H1 (cell line): ENCODE measurements around the gene CDC5L. TPM values are rescaled to one million over a fixed set of nuclear protein-coding genes. Genes with fewer than 3 reads are reported as not detected.

Source experiments
- CTCF ChIA-PET: fragments of 300-600 bp; sonication (Branson Sonifier 250); formaldehyde crosslinking; loops from one replicate; lab custom pipeline; 2021; ENCODE audit not compliant: partially characterized antibody; lab: Charles Lee
- POLR2A ChIA-PET: fragments of 300-600 bp; sonication (Branson Sonifier 250); formaldehyde crosslinking; loops from one replicate; lab custom pipeline; 2021; ENCODE audit warnings: inconsistent platforms; ENCODE audit not compliant: partially characterized antibody; lab: Charles Lee
- DNase-seq, 2 experiments: peaks; one replicate each; pipeline versions ENCODE4 v3.0.0 to v3.0.0-alpha.2; 2010 to 2022; ENCODE audit warnings: low spot score in 2 of 2, low read depth in 1 of 2, mixed read lengths in 1 of 2
- FAIRE-seq: peaks from 2 replicates; lab custom pipeline; 2011; peaks lifted over from hg19 to GRCh38; lab: Jason Lieb, UNC
- H2AFZ ChIP-seq: 2 replicates; pipeline ENCODE4 v1.8.1; 2012; ENCODE audit warnings: low read length, inconsistent platforms
- H2AK5ac ChIP-seq: 2 replicates; pipeline ENCODE4 v1.6.1; 2013; ENCODE audit warnings: low read depth, low read length
- H2BK120ac ChIP-seq: replicated peaks from 2 replicates; pipeline ENCODE3; 2013; ENCODE audit warnings: low read depth, low read length, inconsistent platforms
- H2BK12ac ChIP-seq: 2 replicates; pipeline ENCODE4 v1.6.1; 2013; ENCODE audit warnings: low read depth, low read length
- H2BK15ac ChIP-seq: 2 replicates; pipeline ENCODE4 v1.6.1; 2013; ENCODE audit warnings: low read length
- H2BK20ac ChIP-seq: 2 replicates; pipeline ENCODE4 v1.6.1; 2013; ENCODE audit warnings: low read length
- H2BK5ac ChIP-seq: 2 replicates; pipeline ENCODE4 v1.6.1; 2013; ENCODE audit warnings: low read depth, low read length
- H3K14ac ChIP-seq: 2 replicates; pipeline ENCODE4 v1.6.1; 2013; ENCODE audit warnings: inconsistent platforms; ENCODE audit not compliant: insufficient read length
- H3K18ac ChIP-seq: 2 replicates; pipeline ENCODE4 v1.6.1; 2013; ENCODE audit warnings: low read length; ENCODE audit errors: extremely low read depth
- H3K23ac ChIP-seq: 2 replicates; pipeline ENCODE4 v1.6.1; 2013; ENCODE audit warnings: inconsistent platforms; ENCODE audit not compliant: insufficient read length
- H3K23me2 ChIP-seq: 2 replicates; pipeline ENCODE4 v1.6.1; 2013; ENCODE audit warnings: low read depth, low read length
- H3K27ac ChIP-seq: 2 replicates; pipeline ENCODE4 v1.6.1; 2011; ENCODE audit warnings: low read depth, low read length, inconsistent platforms
- H3K27me3 ChIP-seq, 4 experiments: replicated peaks in 1 of 4; 1 replicate in 1 of 4; 2 replicates in 3 of 4; pipeline versions ENCODE4 v1.6.1 to v1.8.1; 2011 to 2013; ENCODE audit warnings: low read length in 3 of 4, mild to moderate bottlenecking in 3 of 4, inconsistent platforms in 2 of 4, mixed read lengths in 2 of 4, moderate library complexity in 1 of 4; ENCODE audit not compliant: control insufficient read depth in 3 of 4, insufficient read depth in 3 of 4; ENCODE audit errors: extremely low read depth in 1 of 4
- H3K36me3 ChIP-seq, 4 experiments: 2 replicates each; pipeline versions ENCODE4 v1.6.1 to v1.8.1; 2011 to 2013; ENCODE audit warnings: mild to moderate bottlenecking in 4 of 4, low read length in 3 of 4, moderate library complexity in 2 of 4, control low read depth in 1 of 4, inconsistent platforms in 1 of 4; ENCODE audit not compliant: insufficient read depth in 4 of 4, control insufficient read depth in 2 of 4
- H3K4ac ChIP-seq: replicated peaks from 2 replicates; pipeline ENCODE3; 2013; ENCODE audit warnings: low read length, low read depth, mixed read lengths, inconsistent platforms; ENCODE audit not compliant: insufficient read length
- H3K4me1 ChIP-seq, 4 experiments: replicated peaks in 1 of 4; 1 replicate in 1 of 4; 2 replicates in 3 of 4; pipeline versions ENCODE4 v1.6.1 to v1.8.1; 2011 to 2013; ENCODE audit warnings: low read length in 3 of 4, inconsistent platforms in 2 of 4, mixed read lengths in 1 of 4; ENCODE audit not compliant: insufficient read depth in 4 of 4, control insufficient read depth in 3 of 4
- H3K4me2 ChIP-seq, 2 experiments: 2 replicates each; pipeline versions ENCODE4 v1.6.1 to v1.8.1; 2011 to 2013; ENCODE audit warnings: low read depth in 2 of 2, low read length in 2 of 2, control low read depth in 1 of 2, inconsistent platforms in 1 of 2, mild to moderate bottlenecking in 1 of 2; ENCODE audit not compliant: insufficient read depth in 1 of 2
- H3K4me3 ChIP-seq, 4 experiments: fragments of 200-600, 300-600 bp in 1 of 4; sonication (generic), shearing (Covaris generic), sonication (Bioruptor Twin) in 1 of 4; 2 replicates each; pipeline versions ENCODE4 v1.5.1 to v1.8.1; 2011 to 2016; ENCODE audit warnings: low read length in 4 of 4, low read depth in 3 of 4, control low read depth in 2 of 4, inconsistent platforms in 2 of 4, mild to moderate bottlenecking in 2 of 4, mixed read lengths in 1 of 4, moderate library complexity in 1 of 4; ENCODE audit not compliant: insufficient read depth in 2 of 4; ENCODE audit errors: extremely low read depth in 1 of 4
- H3K56ac ChIP-seq: replicated peaks from 2 replicates; pipeline ENCODE3; 2013; ENCODE audit warnings: low read depth, mild to moderate bottlenecking, mixed read lengths, low read length, inconsistent platforms; ENCODE audit not compliant: insufficient read length
- H3K79me1 ChIP-seq: 2 replicates; pipeline ENCODE4 v1.6.1; 2013; ENCODE audit warnings: low read depth, low read length, control low read depth
- H3K79me2 ChIP-seq, 2 experiments: 2 replicates each; pipeline versions ENCODE4 v1.6.1 to v1.8.1; 2012 to 2013; ENCODE audit warnings: low read length in 2 of 2, mild to moderate bottlenecking in 2 of 2, inconsistent platforms in 1 of 2; ENCODE audit not compliant: insufficient read depth in 2 of 2, control insufficient read depth in 1 of 2
- H3K9ac ChIP-seq, 4 experiments: replicated peaks in 1 of 4; 1 replicate in 1 of 4; 2 replicates in 3 of 4; pipeline versions ENCODE4 v1.6.1 to v1.8.1; 2011 to 2013; ENCODE audit warnings: low read depth in 3 of 4, low read length in 3 of 4, control low read depth in 2 of 4, mild to moderate bottlenecking in 2 of 4, moderate library complexity in 2 of 4, inconsistent platforms in 1 of 4; ENCODE audit errors: extremely low read depth in 1 of 4
- H3K9me3 ChIP-seq, 2 experiments: 2 replicates each; pipeline versions ENCODE4 v1.6.1 to v1.8.1; 2012 to 2013; ENCODE audit warnings: mild to moderate bottlenecking in 2 of 2, moderate library complexity in 2 of 2, control low read depth in 1 of 2, inconsistent platforms in 1 of 2, low read depth in 1 of 2, low read length in 1 of 2, mixed read lengths in 1 of 2; ENCODE audit not compliant: insufficient read depth in 2 of 2
- H4K20me1 ChIP-seq, 2 experiments: replicated peaks in 1 of 2; 2 replicates each; pipeline versions ENCODE3 to v1.8.1; 2011 to 2013; ENCODE audit warnings: inconsistent platforms in 2 of 2, low read length in 2 of 2, mild to moderate bottlenecking in 1 of 2; ENCODE audit not compliant: insufficient read depth in 2 of 2, control insufficient read depth in 1 of 2
- H4K5ac ChIP-seq: 2 replicates; pipeline ENCODE4 v1.6.1; 2013; ENCODE audit warnings: low read length, low read depth, mixed read lengths, inconsistent platforms; ENCODE audit not compliant: insufficient read length
- H4K8ac ChIP-seq: 2 replicates; pipeline ENCODE4 v1.8.0; 2013; ENCODE audit warnings: mild to moderate bottlenecking, moderate library complexity, low read length, inconsistent platforms; ENCODE audit not compliant: insufficient read depth; ENCODE audit errors: extremely low read depth
- H4K91ac ChIP-seq: replicated peaks from 2 replicates; pipeline ENCODE3; 2013; ENCODE audit warnings: low read length, mixed read lengths, inconsistent platforms; ENCODE audit not compliant: insufficient read length
- CBX8 ChIP-seq: fragments of 300-800, 300-1000 bp; sonication (generic); IDR thresholded peaks from 2 replicates; pipeline ENCODE4 v1.7.1; 2016; ENCODE audit warnings: low read depth, low read length, borderline replicate concordance
- GABPA ChIP-seq: IDR thresholded peaks from 2 replicates; pipeline ENCODE4 v1.6.1; 2011; ENCODE audit warnings: mild to moderate bottlenecking, low read length, moderate library complexity, borderline replicate concordance; ENCODE audit not compliant: insufficient read depth
- HDAC2 ChIP-seq, 2 experiments: fragments of 300-600 bp in 1 of 2; sonication (generic) in 1 of 2; IDR thresholded peaks; 2 replicates each; pipeline ENCODE4 v1.6.1; 2011 to 2012; ENCODE audit warnings: low read depth in 2 of 2, low read length in 2 of 2, mild to moderate bottlenecking in 2 of 2, moderate library complexity in 2 of 2, borderline replicate concordance in 1 of 2, inconsistent platforms in 1 of 2
- HDAC6 ChIP-seq: IDR thresholded peaks from one replicate; pipeline ENCODE4 v1.7.1; 2012; ENCODE audit warnings: low read depth, mild to moderate bottlenecking, inconsistent platforms, low read length, moderate library complexity
- JUND ChIP-seq: IDR thresholded peaks from 2 replicates; pipeline ENCODE4 v1.6.1; 2011; ENCODE audit warnings: mild to moderate bottlenecking, improper control_type of control experiment, low read length
- PHF8 ChIP-seq: fragments of 200-600 bp; sonication (generic); conservative IDR thresholded peaks from 2 replicates; pipeline ENCODE4 v1.7.1; 2012; ENCODE audit warnings: low read depth, mild to moderate bottlenecking, inconsistent platforms, low read length, moderate library complexity
- TBP ChIP-seq: IDR thresholded peaks from 2 replicates; pipeline ENCODE4 v1.6.1; 2011; ENCODE audit warnings: low read depth, low read length, improper control_type of control experiment
- TCF12 ChIP-seq: IDR thresholded peaks from 2 replicates; pipeline ENCODE4 v1.6.1; 2011; ENCODE audit warnings: low read depth, mild to moderate bottlenecking, low read length
- YY1 ChIP-seq: IDR thresholded peaks from 2 replicates; pipeline ENCODE4 v1.6.1; 2011; ENCODE audit warnings: low read depth, mild to moderate bottlenecking, low read length
- WGBS, 2 experiments: shearing (Covaris generic) in 1 of 2; methylation state at CpG; one replicate each; pipeline versions ENCODE4 v1.1.6 to v1.1.7; 2013 to 2015; ENCODE audit warnings: low lambda C conversion rate in 2 of 2, mixed read lengths in 2 of 2, inconsistent platforms in 1 of 2, low coverage in 1 of 2, missing lambda C conversion rate in 1 of 2; ENCODE audit not compliant: insufficient replicate concordance in 2 of 2, insufficient coverage in 1 of 2, insufficient read length in 1 of 2; ENCODE audit errors: extremely low coverage in 1 of 2, missing lambda C conversion rate in 1 of 2; 5-methylcytosine and 5-hydroxymethylcytosine counted together
- polyA plus RNA-seq, 7 experiments: library from polyadenylated mRNA; depleted of rRNA in 3 of 7; stranded (reverse) in 5 of 7; unstranded in 2 of 7; fragments of >200 nt in 5 of 7; fragments of 200-250 nt in 2 of 7; gene quantifications; 1 replicate in 5 of 7; 2 replicates in 1 of 7; 4 replicates in 1 of 7; pipeline versions ENCODE4 v1.2.1 to v1.2.3, GENCODE V29; 2011 to 2013; ENCODE audit warnings: missing spikeins in 2 of 7, mixed read lengths in 2 of 7
- total RNA-seq: library from RNA; stranded (reverse); fragmentation: NEBNext Ultra II Directional; extraction: Animal tissue kit (Norgen Biotek cat#: 25700); gene quantifications from 2 replicates; pipeline ENCODE4 v1.2.1, GENCODE V29; 2021
- TF ChIP-seq, protein P1 (sequence below), 3 experiments: IDR thresholded peaks; 1 replicate in 2 of 3; 2 replicates in 1 of 3; pipeline versions ENCODE4 v1.5.1 to v1.6.1; 2011; ENCODE audit warnings: low read length in 3 of 3, mild to moderate bottlenecking in 3 of 3, inconsistent platforms in 2 of 3, low read depth in 1 of 3, moderate library complexity in 1 of 3; ENCODE audit not compliant: insufficient read depth in 1 of 3; ENCODE audit errors: control extremely low read depth in 1 of 3

The CDC5L gene
- total and polyA plus RNA-seq, 2 of the 8 experiments (the other 6 are each of a cell fraction or from before 2014, with no cell fraction given): 8.4 to 32.8 TPM

DNA sequence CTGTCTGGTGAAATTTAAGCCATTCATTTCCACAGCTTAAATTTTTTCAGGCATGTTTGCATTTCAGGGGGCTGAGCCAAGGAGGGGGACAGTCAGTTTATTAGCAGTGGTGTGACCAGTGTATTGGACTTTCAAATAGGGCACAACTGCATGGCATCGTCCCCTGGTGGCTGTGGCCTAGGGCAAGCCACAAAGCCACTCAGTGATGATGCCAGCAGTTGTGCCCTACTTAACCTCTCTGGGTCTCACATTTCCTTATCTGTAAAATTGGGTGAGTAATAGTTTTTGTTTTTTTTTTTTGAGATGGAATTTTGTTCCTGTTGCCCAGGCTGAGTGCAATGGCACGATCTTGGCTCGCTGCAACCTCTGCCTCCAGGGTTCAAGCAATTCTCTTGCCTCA is 48.0 kb downstream of the CDC5L start:
- Histone ChIP-seq H4K20me1 (no peaks in the 10 kb centered on the region), H4K91ac (no peak overlapping the region), H3K18ac (no peak overlapping the region), H2BK12ac (no peak overlapping the region), H3K27me3 (no peaks in the 10 kb centered on the region), H3K4me3 (no peak overlapping the region), H3K14ac (no peak overlapping the region), H3K36me3 (peaks cover 0 to 9% (median 3%) of the 10 kb centered on the region in 4 experiments; a peak in 3 of 8 replicates), H4K8ac (no peak overlapping the region), H3K4me1 (no peaks in the 10 kb centered on the region), H2BK15ac (no peak overlapping the region), H3K23me2 (no peaks in the 10 kb centered on the region), H2AFZ (no peak overlapping the region), H3K79me2 (0 out of 4 replicates have a peak, but pooled peaks cover 0 to 6% of the 10 kb centered on the region in 2 experiments), H3K23ac (no peak overlapping the region), H3K9ac (no peak overlapping the region), H2BK20ac (no peak overlapping the region), H2AK5ac (no peak overlapping the region), H3K4me2 (no peak overlapping the region), H3K4ac (no peak overlapping the region), H2BK120ac (no peak overlapping the region), H3K27ac (no peak overlapping the region), H3K79me1 (no peaks in the 10 kb centered on the region), H3K9me3 (no peaks in the 10 kb centered on the region), H3K56ac (no peak overlapping the region), H2BK5ac (no peak overlapping the region), H4K5ac (no peak overlapping the region)
- 91% methylated on average over 3 of the region's 3 CpGs; no CpG with 5 or more reads in 1 of the 2 experiments for WGBS, 2 experiments
- DNase-seq (no peak), FAIRE-seq (no peak)
- TF ChIP-seq HDAC6 (no peak), YY1 (no peak), TCF12 (no peak), GABPA (no peak), HDAC2 (IDR thresholded peaks at IDR 0.05; ENCODE audit: borderline replicate concordance in 1 of 2, low read depth in 2 of 2, low read length in 2 of 2) (no peak), PHF8 (no peak), JUND (no peak), CBX8 (no peak), TBP (no peak)
- TF ChIP-seq, protein P1, sequence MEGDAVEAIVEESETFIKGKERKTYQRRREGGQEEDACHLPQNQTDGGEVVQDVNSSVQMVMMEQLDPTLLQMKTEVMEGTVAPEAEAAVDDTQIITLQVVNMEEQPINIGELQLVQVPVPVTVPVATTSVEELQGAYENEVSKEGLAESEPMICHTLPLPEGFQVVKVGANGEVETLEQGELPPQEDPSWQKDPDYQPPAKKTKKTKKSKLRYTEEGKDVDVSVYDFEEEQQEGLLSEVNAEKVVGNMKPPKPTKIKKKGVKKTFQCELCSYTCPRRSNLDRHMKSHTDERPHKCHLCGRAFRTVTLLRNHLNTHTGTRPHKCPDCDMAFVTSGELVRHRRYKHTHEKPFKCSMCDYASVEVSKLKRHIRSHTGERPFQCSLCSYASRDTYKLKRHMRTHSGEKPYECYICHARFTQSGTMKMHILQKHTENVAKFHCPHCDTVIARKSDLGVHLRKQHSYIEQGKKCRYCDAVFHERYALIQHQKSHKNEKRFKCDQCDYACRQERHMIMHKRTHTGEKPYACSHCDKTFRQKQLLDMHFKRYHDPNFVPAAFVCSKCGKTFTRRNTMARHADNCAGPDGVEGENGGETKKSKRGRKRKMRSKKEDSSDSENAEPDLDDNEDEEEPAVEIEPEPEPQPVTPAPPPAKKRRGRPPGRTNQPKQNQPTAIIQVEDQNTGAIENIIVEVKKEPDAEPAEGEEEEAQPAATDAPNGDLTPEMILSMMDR (IDR thresholded peaks at IDR 0.05; ENCODE audit: control extremely low read depth in 1 of 3, insufficient read depth in 1 of 3, low read depth in 1 of 3, low read length in 3 of 3): no peak
- ChIA-PET POLR2A (no interaction called here), CTCF (interaction anchor here (0.6 to 2.3 kb wide), 4 partner anchors 9 to 908 kb away, joined by 3 to 10 read pairs (median 4); no protein-coding TSS in a partner anchor)
